Endothelial cell (in vitro differentiated cells): Measurements from ENCODE around the gene TMEM115. TPM values are rescaled to one million over a fixed set of nuclear protein-coding genes. Genes with fewer than 3 reads are reported as not detected.

Source experiments
- DNase-seq: peaks from one replicate; pipeline ENCODE4 v3.0.0; 2021; ENCODE audit warnings: low spot score
- H3K27ac Mint-ChIP-seq: one replicate; pipeline ENCODE4 v1.8.0; 2021; ENCODE audit warnings: mixed read lengths, inconsistent platforms; ENCODE audit not compliant: unreplicated experiment
- H3K27me3 Mint-ChIP-seq: one replicate; pipeline ENCODE4 v1.8.0; 2021; ENCODE audit warnings: mild to moderate bottlenecking, moderate library complexity, mixed read lengths, inconsistent platforms; ENCODE audit not compliant: unreplicated experiment
- H3K36me3 Mint-ChIP-seq: one replicate; pipeline ENCODE4 v1.8.0; 2021; ENCODE audit warnings: mild to moderate bottlenecking, low read depth, mixed read lengths, inconsistent platforms; ENCODE audit not compliant: unreplicated experiment
- H3K4me1 Mint-ChIP-seq: one replicate; pipeline ENCODE4 v1.8.0; 2021; ENCODE audit warnings: mild to moderate bottlenecking, mixed read lengths, inconsistent platforms; ENCODE audit not compliant: unreplicated experiment
- H3K4me3 Mint-ChIP-seq: one replicate; pipeline ENCODE4 v1.8.0; 2021; ENCODE audit warnings: mild to moderate bottlenecking, mixed read lengths, inconsistent platforms; ENCODE audit not compliant: unreplicated experiment
- H3K9me3 Mint-ChIP-seq: one replicate; pipeline ENCODE4 v1.8.0; 2021; ENCODE audit warnings: mixed read lengths, inconsistent platforms; ENCODE audit not compliant: unreplicated experiment
- CTCF ChIP-seq: fragments of 200-600 bp; sonication (generic); IDR thresholded peaks from one replicate; pipeline ENCODE4 v1.5.0; 2021; ENCODE audit warnings: antibody characterized with exemption; ENCODE audit not compliant: unreplicated experiment
- total RNA-seq: library from RNA; stranded (reverse); fragmentation: NEBNext Ultra II Directional; extraction: Animal tissue kit (Norgen Biotek cat#: 25700); gene quantifications from one replicate; pipeline ENCODE4 v1.2.1, GENCODE V29; 2021; ENCODE audit not compliant: unreplicated experiment

The TMEM115 gene
- total RNA-seq, 1 donor from 2014 or later: 44.9 TPM

DNA sequence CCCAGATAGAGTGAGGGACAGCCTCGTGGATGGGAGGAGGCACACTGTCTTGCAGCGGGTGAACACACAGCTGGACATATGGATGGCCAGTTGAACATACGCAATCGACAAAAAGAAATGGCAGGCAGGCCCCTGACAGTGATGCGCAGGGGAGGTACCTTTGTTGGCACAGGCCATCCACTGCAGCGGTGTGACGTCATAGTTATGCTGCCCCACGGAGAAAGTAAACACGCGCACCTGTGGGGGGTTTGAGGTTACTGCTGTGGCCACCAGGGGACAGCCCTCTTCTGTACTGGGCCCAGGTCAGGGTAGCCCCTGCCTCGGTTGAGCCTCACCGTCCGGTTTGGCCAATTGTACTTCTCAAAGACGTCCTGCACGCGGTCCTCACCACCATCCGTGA lies 19.4 kb upstream of the TMEM115 start:
- DNase-seq: no peak
- H3K27ac Mint-ChIP-seq: no peak overlapping the region
- TF ChIP-seq CTCF: no peak
- H3K9me3 Mint-ChIP-seq: no peaks in the 10 kb centered on the region
- H3K27me3 Mint-ChIP-seq: peaks cover 10% of the 10 kb centered on the region
- H3K4me1 Mint-ChIP-seq: peaks cover 8% of the 10 kb centered on the region
- no peak overlapping the region for H3K4me3 Mint-ChIP-seq
- no peaks in the 10 kb centered on the region for H3K36me3 Mint-ChIP-seq

GRCh38 chr3:50378024-50378423 lies 18.7 kb upstream of the TMEM115 start:
- no peak for DNase-seq
- Mint-ChIP-seq H3K4me3 (peak overlapping the region; percentile 22), H3K27me3 (peaks cover 11% of the 10 kb centered on the region), H3K27ac (no peak overlapping the region), H3K36me3 (no peaks in the 10 kb centered on the region), H3K9me3 (no peaks in the 10 kb centered on the region), H3K4me1 (peaks cover 5% of the 10 kb centered on the region)
- no peak for TF ChIP-seq CTCF

DNA sequence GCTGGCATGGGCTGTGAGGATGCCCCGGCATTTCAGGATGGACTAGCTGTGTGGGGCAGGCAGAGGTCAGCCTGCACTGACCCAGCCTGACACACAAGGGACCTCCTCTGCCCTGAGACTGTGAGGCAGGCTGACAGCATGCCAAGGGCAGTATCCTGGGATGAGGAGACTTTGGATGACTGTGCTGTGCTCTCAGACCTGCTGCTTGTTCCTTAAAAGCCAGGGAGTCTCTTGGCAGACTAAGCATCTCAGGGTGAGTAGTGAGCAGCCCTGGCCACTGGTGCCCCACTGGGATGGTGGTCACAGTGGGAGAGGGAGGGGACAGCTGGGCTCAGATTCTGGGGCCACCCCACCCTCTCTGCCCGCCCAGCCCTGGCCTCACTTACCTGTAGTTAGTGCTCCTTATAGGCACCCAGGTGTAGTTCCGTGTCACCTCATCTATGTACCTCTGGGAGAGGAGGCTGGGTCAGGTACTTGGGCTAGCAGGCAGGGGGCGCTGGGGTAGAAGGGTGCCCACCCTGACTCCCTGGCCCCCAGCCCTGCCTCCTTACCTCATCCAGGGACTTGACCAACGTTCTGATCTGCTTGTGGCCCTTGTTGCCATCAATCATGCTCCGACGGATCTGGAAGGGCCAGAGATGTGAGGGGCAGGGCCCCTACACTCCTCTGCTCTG lies 16.1 kb upstream of the TMEM115 start:
- Mint-ChIP-seq H3K9me3 (no peaks in the 10 kb centered on the region), H3K27ac (no peak overlapping the region), H3K27me3 (peaks cover 17% of the 10 kb centered on the region), H3K4me1 (peaks cover 10% of the 10 kb centered on the region), H3K36me3 (no peaks in the 10 kb centered on the region), H3K4me3 (no peak overlapping the region)
- no peak for DNase-seq
- no peak for TF ChIP-seq CTCF

GRCh38 chr3:50374363-50375257 lies 15.3 kb upstream of the TMEM115 start:
- Mint-ChIP-seq H3K9me3 (no peaks in the 10 kb centered on the region), H3K4me1 (peaks cover 10% of the 10 kb centered on the region), H3K36me3 (no peaks in the 10 kb centered on the region), H3K27me3 (peaks cover 17% of the 10 kb centered on the region), H3K27ac (no peak overlapping the region), H3K4me3 (no peak overlapping the region)
- TF ChIP-seq CTCF: no peak
- DNase-seq: no peak
